ENCODE measurements around the gene LRRFIP1. TPM values are rescaled to one million over a fixed set of nuclear protein-coding genes. Genes with fewer than 3 reads are reported as not detected.

LRRFIP1 gene
- total RNA-seq, 1 donor from 2014 or later: 91.5 TPM

DNA sequence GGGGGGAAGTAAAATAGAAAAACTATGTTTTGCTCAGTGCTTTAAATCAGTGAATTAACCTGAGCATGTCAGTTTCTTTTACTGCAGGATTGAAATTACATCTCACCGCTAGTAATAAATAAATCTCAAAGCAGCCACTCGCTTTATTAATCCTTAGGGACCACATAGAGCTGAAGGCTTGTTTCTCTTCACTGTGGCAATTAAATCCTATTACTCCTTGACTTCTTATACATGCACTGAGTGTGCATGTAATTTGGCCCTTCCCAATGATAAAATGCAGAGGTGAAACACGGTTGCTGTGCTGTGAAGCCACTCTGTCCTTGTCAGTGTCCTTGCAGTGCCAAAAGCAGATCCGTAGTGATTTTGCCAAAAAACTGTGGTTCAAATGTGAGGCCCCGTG is 94.1 kb downstream of the LRRFIP1 start:
- TF ChIP-seq, protein P1, sequence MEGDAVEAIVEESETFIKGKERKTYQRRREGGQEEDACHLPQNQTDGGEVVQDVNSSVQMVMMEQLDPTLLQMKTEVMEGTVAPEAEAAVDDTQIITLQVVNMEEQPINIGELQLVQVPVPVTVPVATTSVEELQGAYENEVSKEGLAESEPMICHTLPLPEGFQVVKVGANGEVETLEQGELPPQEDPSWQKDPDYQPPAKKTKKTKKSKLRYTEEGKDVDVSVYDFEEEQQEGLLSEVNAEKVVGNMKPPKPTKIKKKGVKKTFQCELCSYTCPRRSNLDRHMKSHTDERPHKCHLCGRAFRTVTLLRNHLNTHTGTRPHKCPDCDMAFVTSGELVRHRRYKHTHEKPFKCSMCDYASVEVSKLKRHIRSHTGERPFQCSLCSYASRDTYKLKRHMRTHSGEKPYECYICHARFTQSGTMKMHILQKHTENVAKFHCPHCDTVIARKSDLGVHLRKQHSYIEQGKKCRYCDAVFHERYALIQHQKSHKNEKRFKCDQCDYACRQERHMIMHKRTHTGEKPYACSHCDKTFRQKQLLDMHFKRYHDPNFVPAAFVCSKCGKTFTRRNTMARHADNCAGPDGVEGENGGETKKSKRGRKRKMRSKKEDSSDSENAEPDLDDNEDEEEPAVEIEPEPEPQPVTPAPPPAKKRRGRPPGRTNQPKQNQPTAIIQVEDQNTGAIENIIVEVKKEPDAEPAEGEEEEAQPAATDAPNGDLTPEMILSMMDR (IDR thresholded peaks at IDR 0.05): no peak
- Mint-ChIP-seq H3K4me1 (ENCODE audit: low read depth) (peaks cover 65% of the 10 kb centered on the region), H3K4me3 (ENCODE audit: unreplicated experiment) (no peak overlapping the region), H3K27ac (ENCODE audit: unreplicated experiment) (peak overlapping the region; percentile 53), H3K27me3 (ENCODE audit: low read depth) (no peaks in the 10 kb centered on the region), H3K9me3 (ENCODE audit: low read depth) (no peaks in the 10 kb centered on the region), H3K36me3 (ENCODE audit: low read depth) (peaks cover 10% of the 10 kb centered on the region)
- DNase-seq (ENCODE audit: low spot score): no peak

- no peak for DNase-seq (ENCODE audit: low spot score)
- no peaks in the 10 kb centered on the region for H3K9me3 Mint-ChIP-seq (ENCODE audit: low read depth)
- H3K4me1 Mint-ChIP-seq (ENCODE audit: low read depth): peaks cover 70% of the 10 kb centered on the region
Observed at GRCh38 chr2:237722616-237723015, 95.2 kb downstream of the LRRFIP1 start.

GRCh38 chr2:237723023-237723422 is 95.6 kb downstream of the LRRFIP1 start:
- Mint-ChIP-seq H3K4me3 (ENCODE audit: unreplicated experiment) (no peak overlapping the region), H3K36me3 (ENCODE audit: low read depth) (peaks cover 10% of the 10 kb centered on the region), H3K4me1 (ENCODE audit: low read depth) (peaks cover 70% of the 10 kb centered on the region), H3K27me3 (ENCODE audit: low read depth) (no peaks in the 10 kb centered on the region), H3K27ac (ENCODE audit: unreplicated experiment) (no peak overlapping the region), H3K9me3 (ENCODE audit: low read depth) (no peaks in the 10 kb centered on the region)
- TF ChIP-seq, protein P1 (IDR thresholded peaks at IDR 0.05): no peak
- no peak for DNase-seq (ENCODE audit: low spot score)

More at GRCh38 chr2:237722616-237723015, 95.2 kb downstream of the LRRFIP1 start:
- Mint-ChIP-seq H3K27me3 (ENCODE audit: low read depth) (no peaks in the 10 kb centered on the region), H3K4me3 (ENCODE audit: unreplicated experiment) (no peak overlapping the region), H3K27ac (ENCODE audit: unreplicated experiment) (no peak overlapping the region), H3K36me3 (ENCODE audit: low read depth) (peaks cover 10% of the 10 kb centered on the region)
- TF ChIP-seq, protein P1 (IDR thresholded peaks at IDR 0.05): no peak

DNA sequence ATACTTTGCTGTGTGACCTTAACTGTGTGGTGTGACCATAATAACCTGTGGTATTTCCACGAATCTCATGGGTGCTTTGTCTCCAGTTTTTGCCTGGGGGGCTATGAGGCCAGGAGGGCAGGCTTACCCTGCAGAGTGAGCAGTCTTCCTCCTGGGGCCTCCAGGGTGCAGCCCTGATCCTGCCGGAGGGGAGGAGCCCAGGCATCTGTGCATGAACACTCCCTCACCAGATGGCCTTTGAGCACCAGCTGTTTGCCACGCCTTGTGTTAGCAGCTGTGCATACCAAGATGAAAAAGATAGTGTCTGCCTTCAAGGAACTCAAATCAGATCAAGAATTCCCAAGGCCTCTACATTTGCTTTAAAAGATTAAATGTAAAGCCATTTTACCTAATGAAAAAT is 96.2 kb downstream of the LRRFIP1 start:
- Mint-ChIP-seq H3K27ac (ENCODE audit: unreplicated experiment) (peak overlapping the region; percentile 69), H3K4me3 (ENCODE audit: unreplicated experiment) (no peak overlapping the region), H3K4me1 (ENCODE audit: low read depth) (peaks cover 67% of the 10 kb centered on the region), H3K9me3 (ENCODE audit: low read depth) (no peaks in the 10 kb centered on the region), H3K36me3 (ENCODE audit: low read depth) (peaks cover 6% of the 10 kb centered on the region), H3K27me3 (ENCODE audit: low read depth) (no peaks in the 10 kb centered on the region)
- DNase-seq (ENCODE audit: low spot score): no peak
- TF ChIP-seq, protein P1 (IDR thresholded peaks at IDR 0.05): no peak

GRCh38 chr2:237724811-237725478 is 97.6 kb downstream of the LRRFIP1 start:
- DNase-seq (ENCODE audit: low spot score): no peak
- Mint-ChIP-seq H3K36me3 (ENCODE audit: low read depth) (peaks cover 6% of the 10 kb centered on the region), H3K4me3 (ENCODE audit: unreplicated experiment) (no peak overlapping the region), H3K9me3 (ENCODE audit: low read depth) (no peaks in the 10 kb centered on the region), H3K4me1 (ENCODE audit: low read depth) (peaks cover 60% of the 10 kb centered on the region), H3K27ac (ENCODE audit: unreplicated experiment) (peak overlapping the region; percentile 6), H3K27me3 (ENCODE audit: low read depth) (no peaks in the 10 kb centered on the region)
- TF ChIP-seq, protein P1 (IDR thresholded peaks at IDR 0.05): no peak
